Naive thymus-derived CD4-positive, alpha-beta T cell (primary cell): Measurements from ENCODE around the gene KRTAP7-1. TPM values are rescaled to one million over a fixed set of nuclear protein-coding genes. Genes with fewer than 3 reads are reported as not detected.

Experiments
- ATAC-seq: fragments of 150-1000 bp; cut with Tn5 transposase; 2 replicates; pipeline ENCODE4 v1.10.0; 2021; ENCODE audit warnings: mild to moderate bottlenecking, moderate library complexity
- CTCF ChIA-PET: fragments of 350-600 bp; sonication (Branson Sonifier 250); formaldehyde crosslinking; loops from one replicate; lab custom pipeline; 2021; ENCODE audit warnings: antibody characterized with exemption; lab: Charles Lee
- POLR2A ChIA-PET: fragments of 350-600 bp; sonication (Branson Sonifier 250); formaldehyde crosslinking; loops from one replicate; lab custom pipeline; 2021; ENCODE audit warnings: antibody characterized with exemption, inconsistent platforms; lab: Charles Lee
- DNase-seq, 9 donors: peaks; one replicate each; pipeline versions ENCODE4 v3.0.0 to v3.0.0-alpha.2; 2020 to 2022; ENCODE audit warnings: mixed read lengths in 1 of 9
- H3K27ac ChIP-seq: one replicate; pipeline ENCODE4 v1.7.0; 2013; ENCODE audit warnings: mild to moderate bottlenecking, low read depth, low read length, moderate library complexity
- H3K27me3 ChIP-seq, 2 donors: one replicate each; pipeline ENCODE4 v1.7.0; 2013; ENCODE audit warnings: low read length in 2 of 2, mild to moderate bottlenecking in 2 of 2, moderate library complexity in 2 of 2; ENCODE audit not compliant: control insufficient read depth in 2 of 2, insufficient read depth in 2 of 2
- H3K36me3 ChIP-seq, 3 experiments: 1 replicate in 2 of 3; 2 replicates in 1 of 3; pipeline ENCODE4 v1.7.0; 2013; ENCODE audit warnings: low read length in 3 of 3, mild to moderate bottlenecking in 3 of 3, moderate library complexity in 1 of 3; ENCODE audit not compliant: insufficient read depth in 3 of 3, control insufficient read depth in 2 of 3
- H3K4me1 ChIP-seq, 2 donors: one replicate each; pipeline ENCODE4 v1.7.0; 2013; ENCODE audit warnings: low read length in 2 of 2, mild to moderate bottlenecking in 2 of 2, moderate library complexity in 1 of 2; ENCODE audit not compliant: control insufficient read depth in 2 of 2, insufficient read depth in 2 of 2
- H3K4me3 ChIP-seq: 2 replicates; pipeline ENCODE4 v1.7.0; 2013; ENCODE audit warnings: mild to moderate bottlenecking, low read length
- H3K9me3 ChIP-seq, 3 experiments: 1 replicate in 2 of 3; 2 replicates in 1 of 3; pipeline ENCODE4 v1.7.0; 2013; ENCODE audit warnings: low read length in 3 of 3; ENCODE audit not compliant: control insufficient read depth in 2 of 3
- H3K27ac Mint-ChIP-seq, 9 donors: one replicate each; pipeline ENCODE4 v1.8.0; 2020 to 2022; ENCODE audit warnings: mixed read lengths in 9 of 9, mild to moderate bottlenecking in 8 of 9, moderate library complexity in 5 of 9, inconsistent platforms in 2 of 9
- H3K27me3 Mint-ChIP-seq, 5 donors: one replicate each; pipeline ENCODE4 v1.8.0; 2021 to 2022; ENCODE audit warnings: mixed read lengths in 5 of 5, mild to moderate bottlenecking in 1 of 5
- H3K36me3 Mint-ChIP-seq, 5 donors: one replicate each; pipeline ENCODE4 v1.8.0; 2020 to 2022; ENCODE audit warnings: mixed read lengths in 5 of 5, mild to moderate bottlenecking in 3 of 5, inconsistent platforms in 1 of 5
- H3K4me1 Mint-ChIP-seq, 7 donors: one replicate each; pipeline ENCODE4 v1.8.0; 2020 to 2022; ENCODE audit warnings: mixed read lengths in 7 of 7, mild to moderate bottlenecking in 3 of 7, inconsistent platforms in 1 of 7
- H3K4me3 Mint-ChIP-seq, 10 donors: one replicate each; pipeline ENCODE4 v1.8.0; 2020 to 2022; ENCODE audit warnings: mild to moderate bottlenecking in 10 of 10, mixed read lengths in 10 of 10, moderate library complexity in 6 of 10, inconsistent platforms in 2 of 10
- H3K9me3 Mint-ChIP-seq, 11 donors: one replicate each; pipeline ENCODE4 v1.8.0; 2020 to 2022; ENCODE audit warnings: mixed read lengths in 11 of 11, mild to moderate bottlenecking in 4 of 11, inconsistent platforms in 1 of 11, moderate library complexity in 1 of 11
- intact Hi-C, 2 donors: fragments of 100-400 bp; cut with micrococcal nuclease; formaldehyde crosslinking; loops; one replicate each; pipeline ENCODE4 v1.15.1; 2023
- polyA plus RNA-seq, 2 donors: library from polyadenylated mRNA; unstranded; fragments of 300-500 nt; fragmentation: Illumina TruSeq; gene quantifications; one replicate each; pipeline ENCODE4 v1.2.3, GENCODE V29; 2021
- total RNA-seq, 6 experiments: library from RNA in 5 of 6; stranded (reverse) in 5 of 6; gene quantifications; 1 replicate in 5 of 6; 2 replicates in 1 of 6; pipeline ENCODE4 v1.2.3 and lab custom pipeline; 2021 to 2026

The KRTAP7-1 gene, protein sequence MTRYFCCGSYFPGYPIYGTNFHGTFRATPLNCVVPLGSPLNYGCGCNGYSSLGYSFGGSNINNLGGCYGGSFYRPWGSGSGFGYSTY
- total RNA-seq (not detected), polyA plus RNA-seq (not detected), total RNA-seq (lab: John Stamatoyannopoulos, UW) (not detected)

DNA sequence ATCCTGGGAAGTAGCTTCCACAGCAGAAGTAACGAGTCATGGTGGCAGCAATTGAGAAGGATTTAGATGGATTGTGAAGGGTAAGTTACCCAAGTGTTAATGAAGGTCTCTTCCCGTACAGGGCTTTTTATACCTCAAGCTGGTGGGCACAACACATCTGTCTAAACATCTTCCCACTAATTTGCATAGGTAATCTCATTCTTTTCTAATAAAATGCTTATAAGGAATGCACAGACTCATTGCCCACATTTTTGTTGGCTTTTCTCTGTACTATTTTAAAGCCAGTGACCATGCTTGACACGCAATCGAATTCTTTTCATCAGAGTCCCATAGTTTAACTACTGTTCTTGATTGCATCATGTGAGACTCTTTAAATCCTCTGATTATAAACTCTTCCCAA is at the start of gene KRTAP7-1:
TSS of gene KRTAP7-1 (minus strand) at position 101 of the 400 bp plus-strand sequence. CDS start at position 40, 61 bp downstream.
- H3K4me1 ChIP-seq, result no peaks in the 10 kb centered on the region
- Mint-ChIP-seq H3K27me3 (peaks cover 3 to 26% (median 13%) of the 10 kb centered on the region in 5 donors), H3K9me3 (peaks cover 0 to 11% (median 0%) of the 10 kb centered on the region in 11 donors), H3K4me3 (no peak within 1 kb of the TSS), H3K36me3 (peaks cover 0 to 5% (median 0%) of the 10 kb centered on the region in 5 donors), H3K27ac (no peak within 1 kb of the TSS), H3K4me1 (no peaks in the 10 kb centered on the region)
- intact Hi-C loops, result no loop called here
- no peak within 1 kb of the TSS for H3K27ac ChIP-seq
- no peaks in the 10 kb centered on the region for H3K27me3 ChIP-seq
- no peaks in the 10 kb centered on the region for H3K9me3 ChIP-seq
- ChIA-PET CTCF (interaction anchor here (0.6 kb wide), 1 partner anchor 314 kb away, joined by 11 read pairs; no protein-coding TSS in a partner anchor), POLR2A (no interaction called here)
- DNase-seq, result no peak
- no peaks in the 10 kb centered on the region for H3K36me3 ChIP-seq
- no peak for ATAC-seq
- H3K4me3 ChIP-seq, result no peak within 1 kb of the TSS

DNA sequence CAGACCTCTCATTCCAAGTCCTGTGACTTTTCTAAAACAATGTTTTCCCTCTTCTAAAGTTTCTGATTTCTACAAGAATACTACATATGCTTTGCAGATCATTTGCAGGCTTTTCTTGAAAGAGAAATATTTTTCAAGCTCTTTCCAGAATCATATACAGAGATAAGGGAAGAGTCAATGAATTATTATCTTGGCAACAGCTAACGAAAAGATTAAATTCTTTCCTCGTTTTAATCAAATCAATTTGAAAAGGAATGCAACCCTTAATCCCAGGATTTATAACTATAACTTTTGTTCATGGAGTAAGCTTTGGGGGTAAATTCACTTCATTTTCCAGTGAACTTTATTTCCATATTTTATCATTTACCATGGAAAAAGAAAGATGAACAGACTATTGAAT is 45.0 kb upstream of the KRTAP7-1 start:
- ATAC-seq, result no peak
- POLR2A ChIA-PET, result no interaction called here

DNA sequence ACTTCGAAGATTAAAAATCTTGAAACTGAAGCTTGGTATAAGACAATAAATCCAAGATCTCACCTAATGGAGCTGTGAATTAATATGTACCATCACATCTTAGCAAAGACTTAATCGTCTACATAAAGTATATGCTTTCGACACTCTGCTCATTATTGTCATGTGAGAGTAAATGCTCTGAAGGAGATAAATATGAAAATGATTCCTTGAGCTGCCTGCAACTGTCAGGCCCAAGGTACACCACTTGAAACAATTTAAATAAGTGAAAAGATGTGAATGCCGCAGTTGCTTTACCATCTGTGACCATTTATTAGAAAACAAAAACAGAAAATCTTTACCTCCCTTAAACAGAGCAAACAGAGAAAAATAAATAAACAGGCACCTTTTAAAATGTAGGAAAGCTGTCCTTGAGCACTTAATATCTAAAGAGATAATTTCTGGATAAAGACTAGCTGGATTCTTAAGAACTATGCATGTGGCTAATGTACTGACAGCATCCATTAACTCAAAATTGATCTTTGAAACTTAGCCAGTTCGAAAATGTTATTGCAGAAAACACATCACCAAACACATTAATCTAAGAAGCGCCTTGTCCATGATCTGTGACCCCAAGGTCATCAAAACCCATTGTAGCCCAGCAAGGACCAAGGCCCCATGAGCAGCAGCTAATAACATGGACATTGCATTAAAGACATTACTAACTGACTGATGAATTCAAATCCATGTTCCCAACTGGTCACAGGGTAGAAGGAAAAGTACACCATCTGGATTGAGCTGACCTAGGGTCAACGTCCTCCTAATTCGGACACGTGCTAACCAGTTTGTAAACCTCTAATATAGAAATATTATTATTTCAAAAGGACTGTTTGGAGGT is 18.3 kb upstream of the KRTAP7-1 start:
- H3K36me3 Mint-ChIP-seq, result no peaks in the 10 kb centered on the region
- no peak overlapping the region for H3K27ac Mint-ChIP-seq
- no peak for ATAC-seq

More for the DNA sequence above, 45.0 kb upstream of the KRTAP7-1 start:
- H3K27ac Mint-ChIP-seq, result no peak overlapping the region
- H3K4me3 ChIP-seq, result no peak overlapping the region
- no peaks in the 10 kb centered on the region for H3K9me3 ChIP-seq
- no peak overlapping the region for H3K27ac ChIP-seq
- no peaks in the 10 kb centered on the region for H3K4me1 ChIP-seq
- no peak overlapping the region for H3K4me3 Mint-ChIP-seq
- peaks cover 0 to 4% of the 10 kb centered on the region in 2 donors for H3K27me3 ChIP-seq
- H3K4me1 Mint-ChIP-seq, result no peaks in the 10 kb centered on the region
- H3K36me3 Mint-ChIP-seq, result no peaks in the 10 kb centered on the region
- DNase-seq, result no peak
- H3K9me3 Mint-ChIP-seq, result peaks cover 0 to 4% (median 0%) of the 10 kb centered on the region in 11 donors
- intact Hi-C loops, result no loop called here
- H3K36me3 ChIP-seq, result no peaks in the 10 kb centered on the region
- CTCF ChIA-PET, result no interaction called here
- H3K27me3 Mint-ChIP-seq, result peaks cover 0 to 31% (median 15%) of the 10 kb centered on the region in 5 donors

DNA sequence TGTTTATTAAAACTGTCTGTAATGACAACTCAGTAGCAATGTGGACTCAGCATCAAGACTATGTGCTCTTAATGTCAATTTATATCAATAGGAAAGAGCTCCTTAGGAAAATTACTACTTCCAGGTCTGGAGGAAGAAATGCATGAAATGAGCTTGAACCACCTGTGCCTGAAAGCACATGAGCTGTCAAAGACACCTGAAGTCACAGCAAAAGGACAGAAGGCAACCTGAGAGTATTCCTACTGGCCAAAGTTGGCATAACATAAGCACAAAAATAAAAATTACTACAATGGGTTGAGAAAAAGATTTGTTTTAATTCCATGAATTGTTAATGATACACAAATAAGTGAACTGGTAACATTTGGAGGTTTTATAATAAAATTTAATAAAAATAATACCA is 13.4 kb upstream of the KRTAP7-1 start:
- H3K27me3 Mint-ChIP-seq, result peaks cover 0 to 23% (median 15%) of the 10 kb centered on the region in 5 donors
- no peaks in the 10 kb centered on the region for H3K4me1 ChIP-seq
- peaks cover 0 to 9% (median 0%) of the 10 kb centered on the region in 11 donors for H3K9me3 Mint-ChIP-seq
- no peak overlapping the region for H3K4me3 ChIP-seq
- POLR2A ChIA-PET, result no interaction called here
- H3K36me3 ChIP-seq, result no peaks in the 10 kb centered on the region
- no peak overlapping the region for H3K4me3 Mint-ChIP-seq
- DNase-seq (no peak), ATAC-seq (no peak)
- H3K9me3 ChIP-seq, result no peaks in the 10 kb centered on the region
- H3K27ac Mint-ChIP-seq, result no peak overlapping the region
- no peaks in the 10 kb centered on the region for H3K27me3 ChIP-seq
- CTCF ChIA-PET, result no interaction called here
- no peaks in the 10 kb centered on the region for H3K4me1 Mint-ChIP-seq
- intact Hi-C loops, result no loop called here
- H3K36me3 Mint-ChIP-seq, result peaks cover 0 to 5% (median 0%) of the 10 kb centered on the region in 5 donors
- H3K27ac ChIP-seq, result no peak overlapping the region

More for the DNA sequence above, 18.3 kb upstream of the KRTAP7-1 start:
- no peaks in the 10 kb centered on the region for H3K36me3 ChIP-seq
- H3K27me3 Mint-ChIP-seq, result peaks cover 4 to 25% (median 10%) of the 10 kb centered on the region in 5 donors
- H3K4me3 Mint-ChIP-seq, result no peak overlapping the region
- no peaks in the 10 kb centered on the region for H3K4me1 ChIP-seq
- CTCF ChIA-PET, result no interaction called here
- peaks cover 0 to 4% (median 0%) of the 10 kb centered on the region in 11 donors for H3K9me3 Mint-ChIP-seq
- POLR2A ChIA-PET, result interaction anchor here (0.6 kb wide), 1 partner anchor 365 kb away, joined by 3 read pairs; no protein-coding TSS in a partner anchor
- H3K9me3 ChIP-seq, result no peaks in the 10 kb centered on the region
- H3K4me3 ChIP-seq, result no peak overlapping the region
- H3K27me3 ChIP-seq, result no peaks in the 10 kb centered on the region
- intact Hi-C loops, result no loop called here
- H3K27ac ChIP-seq, result no peak overlapping the region
- H3K4me1 Mint-ChIP-seq, result no peaks in the 10 kb centered on the region
- no peak for DNase-seq

DNA sequence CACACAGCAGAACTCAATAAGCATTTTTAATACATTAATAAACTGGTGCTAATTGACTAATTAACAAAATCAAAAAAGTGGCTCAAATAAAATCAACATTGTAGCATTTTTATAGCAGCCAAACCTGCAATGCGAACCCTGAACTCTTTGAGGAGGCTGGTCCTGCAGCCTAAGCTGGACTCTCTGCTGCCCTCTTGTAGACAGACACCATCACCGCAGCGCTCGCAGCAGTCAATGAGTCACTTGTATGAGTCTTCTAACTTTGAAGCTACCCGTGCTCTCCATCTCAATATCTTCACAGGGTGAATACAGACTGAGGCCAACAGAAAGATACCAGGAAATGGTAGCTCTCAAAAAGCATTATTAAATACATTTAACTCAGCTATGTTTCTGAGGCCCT is 9.7 kb upstream of the KRTAP7-1 start:
- H3K4me3 ChIP-seq, result no peak overlapping the region
- H3K36me3 Mint-ChIP-seq, result peaks cover 0 to 5% (median 0%) of the 10 kb centered on the region in 5 donors
- POLR2A ChIA-PET, result interaction anchor here (0.7 kb wide), 1 partner anchor 236 kb away, joined by 3 read pairs; no protein-coding TSS in a partner anchor
- no peaks in the 10 kb centered on the region for H3K4me1 ChIP-seq
- peaks cover 0 to 25% (median 5%) of the 10 kb centered on the region in 5 donors for H3K27me3 Mint-ChIP-seq
- no peak overlapping the region for H3K27ac ChIP-seq
- no peaks in the 10 kb centered on the region for H3K27me3 ChIP-seq
- peaks cover 0 to 9% (median 0%) of the 10 kb centered on the region in 11 donors for H3K9me3 Mint-ChIP-seq
- H3K4me3 Mint-ChIP-seq, result no peak overlapping the region
- no peaks in the 10 kb centered on the region for H3K36me3 ChIP-seq
- DNase-seq (peak in 1 of 9 donors; percentile 5), ATAC-seq (no peak)
- H3K4me1 Mint-ChIP-seq, result no peaks in the 10 kb centered on the region
- H3K27ac Mint-ChIP-seq, result no peak overlapping the region
- intact Hi-C loops, result no loop called here
- CTCF ChIA-PET, result no interaction called here
- H3K9me3 ChIP-seq, result no peaks in the 10 kb centered on the region

DNA sequence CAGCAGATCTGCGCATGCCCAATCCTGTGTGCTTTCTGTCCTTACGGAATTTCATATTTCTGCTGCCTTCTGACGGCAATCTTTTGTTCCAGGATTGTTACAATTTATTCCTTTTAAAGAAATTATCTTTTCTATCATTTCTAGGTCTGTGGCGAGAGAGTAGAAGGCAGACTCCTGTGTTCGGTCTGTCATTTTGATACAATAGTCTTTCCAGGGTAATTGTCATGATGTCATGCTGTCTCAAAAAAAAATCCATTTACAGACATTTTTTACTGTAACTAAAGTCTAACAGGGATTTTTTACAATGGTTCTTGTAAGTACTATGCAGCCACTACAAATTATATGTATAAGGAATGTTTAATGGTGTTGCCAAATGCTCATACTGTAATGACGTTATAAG is 9.0 kb upstream of the KRTAP7-1 start:
- intact Hi-C loops, result no loop called here
- CTCF ChIA-PET, result no interaction called here
- H3K4me1 Mint-ChIP-seq, result no peaks in the 10 kb centered on the region
- Histone ChIP-seq H3K9me3 (no peaks in the 10 kb centered on the region), H3K27ac (no peak overlapping the region), H3K4me3 (no peak overlapping the region), H3K27me3 (no peaks in the 10 kb centered on the region), H3K36me3 (no peaks in the 10 kb centered on the region), H3K4me1 (no peaks in the 10 kb centered on the region)
- ATAC-seq (no peak), DNase-seq (no peak)
- H3K4me3 Mint-ChIP-seq, result no peak overlapping the region
- peaks cover 4 to 20% (median 9%) of the 10 kb centered on the region in 5 donors for H3K27me3 Mint-ChIP-seq
- no peak overlapping the region for H3K27ac Mint-ChIP-seq
- H3K36me3 Mint-ChIP-seq, result peaks cover 0 to 5% (median 0%) of the 10 kb centered on the region in 5 donors
- POLR2A ChIA-PET, result no interaction called here
- H3K9me3 Mint-ChIP-seq, result peaks cover 0 to 9% (median 0%) of the 10 kb centered on the region in 11 donors
